Measurements from ENCODE around the gene MOB3B.
A peak's percentile ranks its signal among the peaks of the same experiment; 100 is the strongest.

Gene MOB3B

GRCh38 chr9:27384262-27385014 lies 145.2 kb downstream of the MOB3B start:
- H3K27ac ChIP-seq: peak overlapping the region; percentile 52
- TF ChIP-seq CTCF (conservative IDR thresholded peaks at IDR 0.05; ENCODE audit: low read depth): no peak
- CTCF ChIA-PET: no interaction called here
- no peak for DNase-seq (ENCODE audit: low spot score)
- POLR2A ChIA-PET (ENCODE audit: low non-redundant PET): no interaction called here

DNA sequence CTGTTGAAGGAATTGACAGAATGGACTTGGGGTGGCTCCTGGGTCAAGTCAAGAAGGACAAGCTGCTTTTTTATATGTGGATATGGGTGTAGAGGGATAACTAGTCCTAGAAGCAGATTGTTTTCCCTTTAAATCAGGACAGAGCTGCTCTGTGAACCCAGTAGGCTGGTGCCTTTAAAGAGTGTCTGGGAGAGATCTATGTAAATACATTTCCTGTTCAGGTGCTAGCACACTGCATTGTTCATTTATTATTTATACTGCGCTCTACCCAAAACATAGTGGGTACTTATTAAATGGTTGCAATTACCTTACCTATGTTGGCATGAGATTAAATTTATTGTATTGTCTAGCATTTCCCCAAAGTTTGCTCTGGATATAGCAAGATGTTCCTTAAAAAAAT lies 146.1 kb downstream of the MOB3B start:
- ChIA-PET POLR2A (ENCODE audit: low non-redundant PET) (no interaction called here), CTCF (no interaction called here)
- no peak for TF ChIP-seq CTCF (conservative IDR thresholded peaks at IDR 0.05; ENCODE audit: low read depth)
- DNase-seq (ENCODE audit: low spot score): no peak
- H3K27ac ChIP-seq: no peak overlapping the region

- POLR2A ChIA-PET (ENCODE audit: low non-redundant PET): no interaction called here
- no peak for TF ChIP-seq CTCF (conservative IDR thresholded peaks at IDR 0.05; ENCODE audit: low read depth)
- CTCF ChIA-PET: no interaction called here
- DNase-seq (ENCODE audit: low spot score): no peak
- H3K27ac ChIP-seq: no peak overlapping the region
Measured at GRCh38 chr9:27382975-27383374, 146.6 kb downstream of the MOB3B start.

DNA sequence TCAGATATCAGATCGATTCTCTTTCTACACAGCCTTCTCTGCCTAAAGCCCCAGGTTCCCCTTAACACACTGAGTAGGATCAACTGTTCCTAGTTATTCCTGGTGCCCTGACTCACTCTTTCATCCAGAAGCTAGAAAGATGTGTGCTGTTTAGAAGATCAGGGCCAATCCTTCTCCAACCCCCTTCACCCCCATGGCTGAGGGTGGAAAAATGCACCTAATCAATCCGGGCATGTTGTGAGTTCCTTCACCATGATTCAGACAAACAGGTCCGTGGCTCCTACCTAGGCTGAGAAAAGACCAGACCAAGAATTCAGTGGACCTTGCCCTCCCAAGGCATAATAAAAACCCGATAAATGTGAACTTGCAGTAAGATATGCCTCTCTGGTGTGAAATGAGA lies 147.3 kb downstream of the MOB3B start:
- TF ChIP-seq CTCF (conservative IDR thresholded peaks at IDR 0.05; ENCODE audit: low read depth): no peak
- ChIA-PET POLR2A (ENCODE audit: low non-redundant PET) (no interaction called here), CTCF (no interaction called here)
- no peak overlapping the region for H3K27ac ChIP-seq
- DNase-seq (ENCODE audit: low spot score): peak; percentile 27

DNA sequence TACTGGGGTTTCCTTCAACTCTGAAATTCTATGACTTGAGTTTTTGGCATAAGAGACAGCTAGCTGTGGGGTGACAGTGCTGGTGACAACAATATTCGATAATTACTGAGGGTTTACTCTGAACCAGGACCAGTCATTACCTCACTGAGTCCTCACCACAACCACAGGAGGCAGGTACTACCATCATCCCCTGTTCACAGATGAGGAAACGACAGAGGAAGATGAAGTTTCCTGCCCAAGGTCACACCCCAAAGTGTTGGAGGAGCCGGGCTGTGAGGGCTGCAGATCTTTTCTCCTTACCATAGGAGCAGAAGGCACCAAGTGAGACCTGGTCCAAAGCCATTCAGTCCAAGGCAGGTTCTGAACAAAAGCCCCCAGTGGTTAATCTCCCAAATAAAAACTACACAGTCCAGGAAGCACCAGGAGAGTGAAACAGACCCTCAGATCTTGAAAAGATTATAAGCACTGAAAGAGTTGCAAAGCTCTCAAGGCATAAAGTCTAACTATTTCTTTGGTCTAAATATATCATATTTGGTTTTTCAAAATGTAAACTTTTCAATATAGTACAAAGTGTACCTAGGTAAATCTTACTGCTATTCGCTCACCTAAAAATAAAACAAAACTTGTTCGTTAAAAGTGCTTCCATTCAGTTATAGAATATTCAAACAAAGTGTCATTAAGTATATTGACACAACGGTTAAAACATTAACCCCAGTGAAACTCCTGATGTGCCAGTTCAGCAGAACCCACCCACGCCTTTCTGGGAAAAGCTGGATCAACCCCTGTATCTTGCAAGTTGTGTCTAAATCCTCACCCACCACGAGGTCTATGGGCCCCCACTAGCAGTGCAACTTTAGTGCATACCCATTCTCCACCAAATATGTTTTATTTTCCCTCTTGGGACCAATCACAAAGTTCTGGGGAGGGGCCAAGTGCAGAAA lies 150.0 kb downstream of the MOB3B start:
- ChIA-PET POLR2A (ENCODE audit: low non-redundant PET) (no interaction called here), CTCF (interaction anchor here (0.8 kb wide), 1 partner anchor 53 kb away, joined by 4 read pairs; no protein-coding TSS in a partner anchor)
- no peak for TF ChIP-seq CTCF (conservative IDR thresholded peaks at IDR 0.05; ENCODE audit: low read depth)
- no peak for DNase-seq (ENCODE audit: low spot score)
- no peak overlapping the region for H3K27ac ChIP-seq

- H3K27ac ChIP-seq: no peak overlapping the region; the same call in 1 of the 2 replicates
- CTCF ChIA-PET: interaction anchor here (0.6 kb wide), 1 partner anchor 152 kb away, joined by 3 read pairs; no protein-coding TSS in a partner anchor
- no peak for DNase-seq (ENCODE audit: low spot score)
Measured at GRCh38 chr9:27377811-27378456, 151.7 kb downstream of the MOB3B start.

More at GRCh38 chr9:27377811-27378456, 151.7 kb downstream of the MOB3B start:
- POLR2A ChIA-PET (ENCODE audit: low non-redundant PET): no interaction called here
- TF ChIP-seq CTCF (conservative IDR thresholded peaks at IDR 0.05; ENCODE audit: low read depth): no peak

Measured in RWPE1 (cell line).